Upper lobe of left lung (tissue), 4 donors: ENCODE results near the gene NOCT.

Experiments used
- CTCF ChIP-seq, 6 experiments: fragments of 450-650 bp in 4 of 6; fragments of 200-600 bp in 2 of 6; sonication (generic) in 2 of 6; IDR thresholded peaks; one replicate each; pipeline ENCODE4 v1.5.1; 2016 to 2019; ENCODE audit warnings: antibody characterized with exemption in 6 of 6
- EP300 ChIP-seq, 4 donors: sonication (generic); formaldehyde crosslinking; IDR thresholded peaks; one replicate each; pipeline ENCODE4 v1.5.1; 2017; ENCODE audit warnings: antibody characterized with exemption in 4 of 4, control low read depth in 2 of 4
- POLR2A ChIP-seq, 4 donors: fragments of 450-650 bp; IDR thresholded peaks; one replicate each; pipeline ENCODE4 v1.5.1; 2016 to 2017; ENCODE audit warnings: antibody characterized with exemption in 4 of 4, mild to moderate bottlenecking in 2 of 4

DNA sequence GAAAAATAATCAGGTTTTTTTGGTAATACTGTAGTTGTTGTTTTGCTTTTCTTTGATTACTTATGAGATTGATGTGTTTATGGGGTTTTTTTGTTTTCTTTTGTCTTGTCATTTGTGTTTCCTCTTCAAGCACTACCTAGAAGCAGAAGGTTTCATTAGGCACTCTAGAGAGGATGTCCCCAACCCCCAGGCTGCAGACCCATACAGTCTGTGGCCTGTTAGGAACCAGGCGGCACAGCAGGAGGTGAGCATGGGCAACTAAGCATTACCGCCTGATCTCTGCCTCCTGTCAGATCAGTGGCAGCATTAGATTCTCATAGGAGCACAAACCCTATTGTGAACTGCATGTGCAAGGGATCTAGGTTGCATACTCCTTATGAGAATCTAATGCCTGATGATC is 22.9 kb upstream of the NOCT start:
- TF ChIP-seq EP300 (IDR thresholded peaks at IDR 0.05): no peak
- TF ChIP-seq CTCF (IDR thresholded peaks at IDR 0.05): no peak
- no peak for TF ChIP-seq POLR2A (IDR thresholded peaks at IDR 0.05)
